Endothelial cell of hepatic sinusoid (primary cell): ENCODE data around the gene ZNHIT2.

Experiments
- in situ Hi-C: cut with HindIII; loops from 2 replicates; pipeline ENCODE4 v1.10.0; 2017; ENCODE audit warnings: low sequenced_read_pairs

The ZNHIT2 gene

DNA sequence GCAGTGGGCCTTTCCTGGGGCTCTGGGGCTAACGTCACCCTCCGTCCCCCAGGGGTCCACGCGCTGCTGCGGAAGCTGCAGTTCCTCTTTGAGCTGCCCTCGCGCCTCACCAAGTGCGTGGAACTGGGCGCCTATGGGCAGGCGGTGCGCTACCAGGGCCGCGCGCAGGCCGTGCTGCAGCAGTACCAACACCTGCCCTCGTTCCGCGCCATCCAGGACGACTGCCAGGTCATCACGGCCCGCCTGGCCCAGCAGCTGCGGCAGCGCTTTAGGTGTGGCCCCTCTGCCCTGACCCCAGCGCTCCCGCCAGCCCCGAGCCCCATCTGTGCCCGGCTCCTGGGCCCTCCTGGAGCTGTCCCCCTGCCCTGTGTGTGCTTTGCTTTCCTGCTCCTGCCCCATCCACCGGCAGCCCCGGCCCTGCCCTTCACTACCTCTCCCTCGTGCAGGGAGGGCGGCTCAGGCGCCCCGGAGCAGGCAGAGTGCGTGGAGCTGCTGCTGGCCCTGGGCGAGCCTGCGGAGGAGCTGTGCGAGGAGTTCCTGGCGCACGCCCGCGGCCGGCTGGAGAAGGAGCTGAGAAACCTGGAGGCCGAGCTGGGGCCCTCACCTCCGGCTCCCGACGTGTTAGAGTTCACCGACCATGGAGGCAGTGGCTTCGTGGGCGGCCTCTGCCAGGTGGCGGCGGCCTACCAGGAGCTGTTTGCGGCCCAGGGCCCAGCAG is 9.6 kb downstream of the ZNHIT2 start:
- in situ Hi-C loops = no loop called here

DNA sequence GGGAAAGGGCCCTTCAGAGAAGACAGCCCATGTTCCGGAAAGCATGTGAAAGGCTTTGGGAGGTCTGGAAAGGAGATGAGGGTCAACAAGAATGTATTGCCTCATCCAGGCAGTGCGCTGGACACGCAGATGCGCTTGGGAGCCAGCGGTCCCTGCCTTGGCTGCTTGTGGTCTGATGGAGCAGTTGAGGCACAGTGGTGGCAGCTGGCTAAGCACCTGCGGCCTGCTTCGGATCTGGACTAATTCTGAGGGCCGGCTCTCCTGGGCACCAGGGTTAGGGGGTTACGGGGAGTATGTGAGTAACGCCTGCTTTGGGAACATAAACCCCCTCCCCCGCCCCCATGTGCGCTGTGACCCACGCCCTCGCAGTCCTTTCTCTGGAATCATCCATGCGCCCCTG is 10.4 kb downstream of the ZNHIT2 start:
- in situ Hi-C loops = no loop called here

DNA sequence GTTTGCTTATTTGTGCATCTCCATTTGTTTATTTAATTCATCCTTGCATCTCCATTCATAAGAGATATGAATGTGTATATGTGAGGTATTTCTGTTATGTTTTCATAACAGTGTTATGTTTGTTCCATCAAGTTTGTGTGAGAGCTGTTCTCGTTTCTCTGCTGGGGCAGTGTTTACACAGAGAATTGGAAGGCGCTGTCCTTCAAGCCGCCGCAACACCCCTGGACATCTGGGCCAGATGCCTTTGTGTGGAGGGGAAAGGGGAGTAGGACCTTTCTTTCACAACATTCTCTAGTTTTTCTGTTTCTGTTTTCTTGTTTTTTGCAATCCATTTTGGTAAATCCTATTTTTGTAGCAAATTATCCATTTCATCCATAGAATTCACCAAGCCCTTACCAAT is 12.9 kb downstream of the ZNHIT2 start:
- in situ Hi-C loops = no loop called here

DNA sequence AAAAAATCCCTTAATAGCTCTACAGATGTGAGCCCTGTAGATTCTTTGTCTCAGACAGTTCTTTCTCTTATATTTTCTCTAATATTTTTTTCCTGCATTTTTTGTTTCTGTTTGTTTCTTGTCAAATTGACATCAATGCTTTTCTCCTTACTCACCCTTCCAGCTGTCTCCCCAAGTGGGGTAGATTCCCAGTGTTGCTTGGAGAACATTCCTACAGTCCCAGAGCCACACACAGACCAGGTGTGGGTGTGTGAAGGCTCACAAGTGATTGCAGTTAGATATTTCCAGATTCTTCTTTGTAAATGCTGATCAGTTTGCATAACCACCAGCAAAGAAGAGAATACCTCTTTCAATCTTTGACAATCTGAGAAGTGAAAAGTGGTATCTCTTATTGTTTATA is 14.0 kb downstream of the ZNHIT2 start:
- in situ Hi-C loops = no loop called here

DNA sequence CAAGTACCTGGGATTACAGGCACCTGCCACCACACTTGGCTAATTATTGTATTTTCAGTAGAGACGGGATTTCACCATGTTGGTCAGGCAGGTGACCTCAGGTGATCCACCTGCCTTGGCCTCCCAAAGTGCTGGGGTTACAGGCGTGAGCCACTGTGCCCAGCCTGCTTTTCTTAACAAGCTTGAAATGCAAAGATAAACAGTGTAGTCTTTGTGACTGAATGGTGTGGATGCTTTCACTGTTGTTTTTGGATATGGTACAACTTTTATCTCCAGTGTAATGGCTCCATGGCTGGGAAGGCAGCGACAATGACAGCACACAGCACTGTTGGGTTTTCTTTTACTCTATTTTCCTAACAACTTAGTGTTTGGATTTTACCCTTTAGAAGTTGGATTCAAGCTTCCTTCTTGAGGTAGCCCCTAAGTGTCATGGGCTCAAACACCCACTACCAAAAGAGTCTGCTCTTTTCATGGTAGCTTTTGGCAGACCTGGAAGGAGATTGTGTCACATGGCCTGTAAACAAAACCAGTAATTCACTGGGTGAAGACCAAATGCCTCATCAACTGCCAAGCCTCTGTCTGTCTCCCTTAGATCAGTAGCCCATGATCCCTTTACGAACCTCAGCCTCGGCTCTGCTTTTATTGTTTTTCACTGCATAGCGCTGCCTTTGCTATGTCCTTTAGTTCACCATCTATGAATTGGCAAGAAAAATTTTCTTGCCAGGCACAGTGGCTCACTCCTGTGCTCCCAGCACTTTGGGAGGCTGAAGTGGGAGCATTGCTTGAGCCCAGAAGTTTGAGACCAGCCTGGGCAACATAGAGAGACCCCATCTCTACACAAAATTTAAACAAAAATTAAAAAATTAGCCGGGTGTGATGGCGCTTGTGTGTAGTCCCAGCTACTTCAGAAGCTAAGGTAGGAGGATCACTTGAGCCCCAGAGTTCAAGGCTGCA is 15.1 kb downstream of the ZNHIT2 start:
- in situ Hi-C loops = no loop called here

DNA sequence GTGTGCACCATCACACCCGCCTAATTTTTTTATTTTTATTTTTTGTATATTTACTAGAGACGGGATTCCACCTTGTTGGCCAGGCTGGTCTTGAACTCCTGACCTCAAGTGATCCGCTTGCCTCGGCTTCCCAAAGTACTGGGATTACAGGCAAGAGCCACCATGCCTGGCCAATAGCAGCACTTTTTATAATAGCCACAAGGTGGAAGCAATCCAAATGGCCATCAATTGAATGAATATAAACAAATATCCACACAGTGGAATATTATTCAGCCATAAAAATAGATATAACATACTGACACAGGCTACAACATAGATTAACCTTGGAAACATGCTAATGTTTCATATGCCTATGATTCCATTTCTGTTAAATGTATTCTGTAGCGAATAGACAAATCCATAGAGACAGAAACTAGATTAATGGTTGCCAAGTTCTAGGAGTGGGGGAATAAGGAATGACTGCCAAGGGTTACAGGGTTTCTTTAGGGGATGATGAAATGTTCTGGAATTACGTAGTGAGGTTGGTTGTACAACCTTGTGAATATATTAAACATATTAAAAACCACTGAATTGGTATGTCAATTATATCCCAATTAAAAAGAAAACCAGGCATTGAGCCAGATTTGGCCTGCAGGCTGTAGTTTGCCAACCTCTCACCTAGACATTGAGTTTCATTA is 16.7 kb downstream of the ZNHIT2 start:
- in situ Hi-C loops = no loop called here

DNA sequence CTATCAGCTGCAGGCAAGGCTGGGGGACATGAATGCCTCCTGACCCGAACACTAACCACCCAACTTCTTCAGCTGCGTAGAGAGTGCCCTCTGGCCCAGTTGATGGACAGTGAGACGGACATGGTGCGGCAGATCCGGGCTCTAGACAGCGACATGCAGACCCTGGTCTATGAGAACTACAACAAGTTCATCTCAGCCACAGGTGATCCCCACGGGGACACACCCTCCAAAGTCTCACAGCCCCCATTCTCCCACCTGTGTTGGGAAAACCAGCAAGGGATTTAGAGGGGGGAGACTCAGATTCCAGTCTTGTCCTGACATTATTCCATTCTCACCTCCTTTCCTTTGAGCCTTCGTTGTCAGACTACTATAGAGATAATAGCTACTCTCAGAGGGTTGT is 20.6 kb downstream of the ZNHIT2 start:
- in situ Hi-C loops = no loop called here

DNA sequence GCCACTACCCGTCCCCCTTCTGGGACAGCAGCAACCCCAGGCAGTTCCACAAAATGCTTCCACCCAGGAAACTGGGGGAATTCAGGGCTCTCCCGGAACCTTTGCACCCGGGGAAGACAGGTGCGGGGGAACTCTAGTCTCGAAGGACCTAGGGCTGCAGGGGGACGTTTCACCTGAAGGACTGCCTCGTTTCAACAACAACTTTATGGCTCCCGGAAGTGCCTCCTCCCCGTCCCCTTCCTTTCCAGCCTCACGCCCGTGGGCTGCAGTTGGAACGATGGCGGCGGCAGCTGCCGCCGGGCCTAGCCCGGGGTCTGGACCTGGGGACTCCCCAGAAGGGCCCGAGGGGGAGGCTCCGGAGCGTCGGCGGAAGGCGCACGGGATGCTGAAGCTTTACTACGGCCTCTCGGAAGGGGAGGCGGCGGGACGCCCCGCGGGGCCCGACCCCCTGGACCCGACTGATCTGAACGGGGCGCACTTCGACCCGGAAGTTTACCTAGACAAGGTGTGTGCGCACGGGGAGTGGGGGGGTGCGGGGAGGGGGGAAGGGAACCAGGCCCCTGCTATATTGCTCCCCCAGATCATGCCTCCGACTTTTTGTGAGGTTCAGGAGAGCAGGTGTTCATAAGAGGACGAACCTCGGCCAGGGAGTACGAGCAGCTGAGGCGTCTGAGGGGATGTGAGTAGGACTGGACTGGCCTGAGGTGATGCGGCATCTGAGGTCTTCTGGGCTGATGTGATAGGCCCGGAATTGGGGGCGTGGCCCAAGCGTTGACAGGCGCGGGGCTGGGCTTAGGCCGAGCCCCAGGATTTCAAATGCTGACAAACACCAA is 21.3 kb downstream of the ZNHIT2 start, which contains the start of gene VPS51:
Gene VPS51, plus strand, starts transcription at position 241 of the 833 bp plus-strand sequence. Its CDS starts 37 bp downstream, at position 278.
- in situ Hi-C loops = no loop called here

DNA sequence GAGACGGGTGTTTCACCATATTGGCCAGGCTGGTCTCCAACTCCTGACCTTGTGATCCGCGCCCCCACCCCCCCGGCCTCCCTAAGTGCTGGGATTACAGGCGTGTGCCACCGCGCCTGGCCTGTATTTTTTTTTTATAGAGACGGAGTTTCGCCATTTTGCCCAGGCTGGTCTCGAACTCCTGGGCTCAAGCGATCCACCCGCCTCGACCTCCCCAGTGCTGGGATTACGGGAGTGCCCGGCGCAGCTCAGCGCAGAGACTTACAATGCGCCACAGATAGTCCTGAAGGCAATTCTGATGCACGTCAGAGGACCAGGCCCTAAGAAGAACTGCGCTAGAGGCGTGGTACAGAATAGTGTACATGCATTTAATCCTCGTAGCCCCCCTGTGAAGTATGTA is 22.1 kb downstream of the ZNHIT2 start:
- in situ Hi-C loops = no loop called here

DNA sequence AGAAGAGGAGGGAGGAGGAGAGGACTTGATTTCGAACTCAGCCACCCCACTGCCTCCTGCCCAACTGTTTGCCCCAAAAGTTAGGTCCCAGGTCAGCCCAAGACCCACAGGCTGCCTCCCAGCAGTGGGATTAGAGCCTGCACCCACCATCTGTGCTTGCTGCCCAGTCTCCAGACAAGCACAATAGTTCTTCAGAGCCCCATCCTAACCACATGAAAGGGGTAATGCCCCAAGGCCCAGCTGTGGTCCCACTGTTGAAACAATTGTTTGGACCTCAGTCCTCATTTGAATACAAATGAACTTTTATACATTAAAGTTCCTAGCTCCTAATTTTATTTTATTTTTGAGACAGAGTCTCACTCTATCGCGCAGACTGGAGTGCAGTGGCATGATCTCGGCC is 26.9 kb downstream of the ZNHIT2 start:
- in situ Hi-C loops = no loop called here

DNA sequence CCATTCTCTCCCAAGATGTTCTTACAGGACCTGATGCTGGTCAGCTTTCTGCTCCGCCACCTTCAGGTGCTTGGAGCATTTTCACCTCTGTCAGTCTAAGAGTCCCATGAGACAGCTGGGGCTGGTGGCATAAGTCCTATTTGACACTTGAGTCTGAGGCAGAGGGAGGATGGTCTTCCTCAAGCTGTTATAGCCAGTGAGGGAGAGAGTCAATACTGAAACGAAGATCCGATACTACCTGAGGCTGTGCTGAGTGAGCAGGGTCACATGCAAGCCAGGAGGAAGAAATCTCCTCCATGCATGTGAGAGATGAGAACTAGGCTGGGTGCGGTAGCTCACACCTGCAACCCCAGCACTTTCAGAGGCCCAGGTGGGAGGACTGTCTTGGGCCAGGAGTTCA is 27.9 kb downstream of the ZNHIT2 start:
- in situ Hi-C loops = no loop called here

DNA sequence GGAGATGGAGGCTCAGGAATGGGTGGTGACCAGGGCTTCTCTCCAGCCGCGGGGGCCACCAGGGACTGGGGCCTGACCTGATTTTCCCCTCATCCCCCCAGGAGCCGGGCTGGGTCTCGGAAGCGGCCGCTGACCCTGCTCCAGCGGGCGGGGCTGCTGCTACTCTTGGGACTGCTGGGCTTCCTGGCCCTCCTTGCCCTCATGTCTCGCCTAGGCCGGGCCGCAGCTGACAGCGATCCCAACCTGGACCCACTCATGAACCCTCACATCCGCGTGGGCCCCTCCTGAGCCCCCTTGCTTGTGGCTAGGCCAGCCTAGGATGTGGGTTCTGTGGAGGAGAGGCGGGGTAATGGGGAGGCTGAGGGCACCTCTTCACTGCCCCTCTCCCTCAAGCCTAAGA is 29.7 kb downstream of the ZNHIT2 start:
- in situ Hi-C loops = no loop called here

DNA sequence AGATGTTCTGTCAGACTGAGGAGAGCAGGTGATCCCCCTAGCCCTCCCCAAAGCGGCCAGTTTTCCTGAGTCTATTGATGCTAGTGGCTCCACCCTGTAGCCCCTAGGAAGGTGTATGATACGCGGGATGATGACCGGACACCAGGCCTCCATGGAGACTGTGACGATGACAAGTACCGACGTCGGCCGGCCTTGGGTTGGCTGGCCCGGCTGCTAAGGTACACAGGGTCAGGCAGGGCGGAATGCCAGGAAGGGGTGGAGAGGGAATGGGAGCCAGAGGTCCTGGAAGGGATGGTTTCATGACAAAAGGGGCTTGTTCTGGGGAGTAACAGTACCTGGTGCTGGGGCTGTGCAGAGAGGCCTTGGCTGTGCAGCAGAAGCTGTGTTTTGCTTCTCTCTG is 30.3 kb downstream of the ZNHIT2 start:
- in situ Hi-C loops = no loop called here

DNA sequence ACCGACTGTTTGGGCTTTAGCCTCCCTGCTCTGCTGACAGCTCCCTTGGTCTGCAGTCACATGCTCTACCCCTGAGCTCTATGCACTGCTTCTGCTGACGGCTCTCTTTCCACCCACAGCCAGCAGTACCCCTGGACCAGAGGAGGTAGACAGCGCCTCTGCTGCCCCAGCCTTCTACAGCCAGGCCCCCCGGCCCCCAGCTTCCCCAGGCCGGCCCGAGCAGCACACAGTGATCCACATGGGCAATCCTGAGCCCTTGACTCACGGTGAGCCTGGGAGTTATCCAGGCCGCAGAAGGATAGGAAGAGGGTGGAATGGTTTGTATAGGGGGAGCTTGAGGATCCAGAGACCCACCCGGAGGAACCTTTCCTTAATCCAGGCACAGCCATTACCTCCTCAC is 30.7 kb downstream of the ZNHIT2 start:
- in situ Hi-C loops = no loop called here

DNA sequence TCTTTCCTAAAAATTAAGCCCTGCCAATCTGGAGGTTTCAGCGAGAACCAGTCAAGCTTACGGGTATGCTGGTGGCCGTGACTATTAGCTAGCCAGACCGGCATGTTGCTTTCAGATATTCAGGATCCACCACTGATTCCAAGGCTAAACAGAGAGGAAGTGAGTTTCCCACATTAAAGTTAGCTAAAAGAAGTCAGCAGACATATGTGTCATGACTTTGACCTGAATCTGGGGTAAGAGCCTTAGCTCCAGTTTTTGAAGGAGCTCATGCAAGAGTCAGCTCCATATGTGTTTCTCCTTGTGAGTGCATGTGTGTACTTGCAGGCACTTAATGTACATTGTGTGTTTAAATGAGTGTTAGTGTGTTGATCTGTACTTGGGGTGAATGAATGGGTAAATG is 32.1 kb downstream of the ZNHIT2 start:
- in situ Hi-C loops = no loop called here

DNA sequence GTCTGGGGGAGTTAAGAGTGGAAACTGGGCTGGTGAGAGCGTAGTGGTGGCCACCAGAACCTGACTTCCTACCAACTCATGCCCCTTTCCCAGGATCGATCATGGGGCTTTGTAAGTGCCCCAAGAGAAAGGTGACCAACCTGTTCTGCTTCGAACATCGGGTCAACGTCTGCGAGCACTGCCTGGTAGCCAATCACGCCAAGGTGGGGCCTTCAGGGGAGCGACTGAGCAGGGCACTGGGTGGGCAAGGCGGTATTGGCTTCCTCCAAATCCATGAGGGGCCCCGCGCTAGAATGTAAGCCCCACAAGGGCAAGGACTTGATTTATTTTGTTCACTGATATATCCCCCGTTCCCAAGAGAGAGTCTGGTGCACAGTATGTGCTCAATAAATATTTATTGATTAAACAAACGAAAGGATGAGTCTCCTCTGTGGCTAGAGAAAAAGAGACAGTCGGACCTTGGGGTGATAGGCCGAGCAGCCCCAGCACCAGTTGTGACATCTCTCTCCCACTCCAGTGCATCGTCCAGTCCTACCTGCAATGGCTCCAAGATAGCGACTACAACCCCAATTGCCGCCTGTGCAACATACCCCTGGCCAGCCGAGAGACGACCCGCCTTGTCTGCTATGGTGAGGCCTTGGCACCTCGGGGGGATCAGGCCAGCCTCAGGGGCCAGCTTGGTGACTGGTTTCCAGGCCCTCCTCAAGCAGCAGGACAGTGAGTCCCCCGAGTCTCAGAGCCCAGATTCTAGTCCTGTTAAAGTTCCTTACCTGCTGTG is 32.7 kb downstream of the ZNHIT2 start:
- in situ Hi-C loops = no loop called here

DNA sequence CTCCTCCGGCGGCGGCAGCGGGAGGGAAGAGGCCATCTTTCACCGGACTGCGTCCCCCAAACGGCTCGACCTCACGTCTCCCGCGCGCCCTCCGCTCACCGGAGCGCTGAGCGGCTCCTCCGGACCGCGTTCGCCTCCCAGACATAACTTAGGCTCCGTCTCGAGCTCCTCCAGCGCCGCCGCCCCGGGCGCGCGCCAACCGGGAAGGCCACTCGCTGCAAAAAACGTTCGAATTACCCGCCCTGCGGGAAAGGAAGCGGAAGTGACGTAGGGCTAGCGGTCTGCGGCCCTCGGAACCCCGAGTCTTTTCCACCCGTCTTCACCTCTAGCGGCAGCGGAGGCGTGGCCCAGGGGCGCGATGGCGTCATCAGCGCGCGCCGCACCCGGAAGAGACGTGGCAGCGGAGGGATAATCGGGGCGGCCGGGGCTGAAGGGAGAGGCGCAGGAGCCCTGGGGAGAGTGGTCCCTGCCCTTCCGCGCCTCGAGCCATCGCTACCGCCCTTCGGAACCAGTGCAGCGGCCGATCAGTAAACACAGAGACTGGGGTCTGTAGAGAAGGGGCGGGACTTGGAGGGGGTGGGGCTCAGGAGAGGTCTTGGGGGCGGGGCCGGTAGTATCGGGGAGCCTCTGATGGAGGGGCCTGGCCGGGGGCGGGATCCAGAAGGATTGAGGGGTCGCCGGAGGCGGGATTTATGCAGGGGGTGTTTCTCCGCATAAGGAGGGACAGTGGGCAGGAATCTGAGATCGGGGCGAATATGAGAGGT is 33.5 kb downstream of the ZNHIT2 start, which contains the start of the genes CDCA5 and ZFPL1:
Gene CDCA5, minus strand, starts transcription at position 207 of the 764 bp plus-strand sequence. Its CDS starts 62 bp downstream, at position 145.
Gene ZFPL1, plus strand, starts transcription at position 389 of the 764 bp plus-strand sequence. CDS start 477 bp downstream, outside the sequence.
- in situ Hi-C loops = no loop called here

DNA sequence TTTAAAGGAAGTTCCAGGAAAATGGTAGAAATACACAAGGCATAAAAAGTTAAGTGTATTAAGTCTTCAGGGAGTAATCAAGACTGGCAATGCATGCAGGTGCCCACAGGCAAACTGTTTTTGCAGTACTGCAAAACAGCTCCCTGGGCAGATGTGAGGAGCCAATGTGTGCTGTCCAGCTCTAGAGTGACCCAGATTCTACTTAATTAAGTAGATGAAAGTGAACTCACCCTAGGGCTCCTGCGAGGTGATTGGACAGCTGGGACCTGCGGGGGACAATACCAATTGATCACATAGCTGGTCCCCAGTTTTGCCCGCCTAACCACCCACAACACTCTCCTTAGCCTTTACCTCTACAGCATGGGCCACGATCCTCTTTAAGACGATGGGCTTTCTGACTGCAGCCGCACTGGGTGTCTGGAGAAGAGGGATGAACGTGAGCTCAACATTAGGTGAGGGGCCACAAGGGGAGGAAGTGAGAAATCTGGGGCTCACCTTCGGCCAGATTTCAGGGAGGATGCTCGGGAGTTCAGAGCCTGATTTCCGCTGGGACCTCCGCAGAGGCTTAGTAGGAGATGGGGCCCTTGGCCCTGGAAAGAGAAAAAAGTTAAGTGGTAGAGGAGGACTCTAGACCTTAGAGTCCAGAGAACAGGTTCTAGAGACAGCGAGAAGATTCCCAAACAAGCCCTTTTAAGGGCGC is 34.2 kb downstream of the ZNHIT2 start:
- in situ Hi-C loops = no loop called here
